Coronary artery (tissue), 2 donors: ENCODE measurements around the gene PDZD8.

Experiments
- DNase-seq: peaks from one replicate; pipeline ENCODE4 v3.0.0-alpha.2; 2017; ENCODE audit warnings: low spot score
- H3K27ac ChIP-seq, 2 donors: fragments of 200-600 bp; sonication (generic); one replicate each; pipeline ENCODE4 v1.5.1; 2016 to 2019
- H3K4me3 ChIP-seq: fragments of 200-600 bp; sonication (generic); 2 replicates; pipeline ENCODE4 v1.5.1; 2016; ENCODE audit warnings: mild to moderate bottlenecking, moderate library complexity
- CTCF ChIP-seq: fragments of 200-600 bp; sonication (generic); IDR thresholded peaks from one replicate; pipeline ENCODE4 v1.5.1; 2019; ENCODE audit warnings: antibody characterized with exemption

The PDZD8 gene

GRCh38 chr10:117334926-117335325, 40.3 kb downstream of the PDZD8 start:
- H3K4me3 ChIP-seq: no peak overlapping the region
- DNase-seq: no peak
- H3K27ac ChIP-seq: no peak overlapping the region
- no peak for TF ChIP-seq CTCF

GRCh38 chr10:117334066-117334465, 41.2 kb downstream of the PDZD8 start:
- no peak overlapping the region for H3K27ac ChIP-seq
- no peak for DNase-seq
- H3K4me3 ChIP-seq: no peak overlapping the region
- TF ChIP-seq CTCF: no peak

- H3K4me3 ChIP-seq: no peak overlapping the region
- no peak for DNase-seq
- no peak for TF ChIP-seq CTCF
- no peak overlapping the region for H3K27ac ChIP-seq
Observed at GRCh38 chr10:117327262-117327661, 48.0 kb downstream of the PDZD8 start.

- Histone ChIP-seq H3K4me3 (no peak overlapping the region), H3K27ac (no peak overlapping the region)
- DNase-seq: no peak
- TF ChIP-seq CTCF: no peak
Observed at GRCh38 chr10:117324367-117324766, 50.9 kb downstream of the PDZD8 start.

- DNase-seq: no peak
- no peak overlapping the region for H3K4me3 ChIP-seq
- TF ChIP-seq CTCF: no peak
- no peak overlapping the region for H3K27ac ChIP-seq
Observed at GRCh38 chr10:117322260-117322659, 53.0 kb downstream of the PDZD8 start.

- TF ChIP-seq CTCF: no peak
- H3K4me3 ChIP-seq: no peak overlapping the region
- DNase-seq: no peak
- no peak overlapping the region for H3K27ac ChIP-seq
Observed at GRCh38 chr10:117320050-117320665, 55.1 kb downstream of the PDZD8 start.

GRCh38 chr10:117318909-117319308, 56.3 kb downstream of the PDZD8 start:
- DNase-seq: no peak

More at GRCh38 chr10:117318909-117319308, 56.3 kb downstream of the PDZD8 start:
- TF ChIP-seq CTCF: no peak
- H3K4me3 ChIP-seq: no peak overlapping the region
- H3K27ac ChIP-seq: no peak overlapping the region
